Effector memory CD8-positive, alpha-beta T cell (primary cell): ENCODE results near the gene ZFAND2A.
"Not testable (repeated sequence)": the region's sequence is repeated elsewhere in the genome, so short reads cannot be mapped to it uniquely, and the experiment has no call there.

Experiments used
- ATAC-seq: fragments of 150-1000 bp; cut with Tn5 transposase; replicated peaks from 2 replicates; pipeline ENCODE4 v1.10.0; 2021; ENCODE audit warnings: mild to moderate bottlenecking, moderate library complexity
- DNase-seq, 3 experiments: peaks; one replicate each; pipeline ENCODE4 v3.0.0; 2021
- H3K27ac Mint-ChIP-seq, 2 donors: one replicate each; pipeline ENCODE4 v1.8.0; 2022; ENCODE audit warnings: mild to moderate bottlenecking in 2 of 2, mixed read lengths in 2 of 2, moderate library complexity in 2 of 2
- H3K27me3 Mint-ChIP-seq, 2 donors: one replicate each; pipeline ENCODE4 v1.8.0; 2022; ENCODE audit warnings: mixed read lengths in 2 of 2
- H3K36me3 Mint-ChIP-seq: one replicate; pipeline ENCODE4 v1.8.0; 2022; ENCODE audit warnings: mild to moderate bottlenecking, moderate library complexity, mixed read lengths; ENCODE audit not compliant: insufficient read depth
- H3K4me1 Mint-ChIP-seq, 2 donors: one replicate each; pipeline ENCODE4 v1.8.0; 2022; ENCODE audit warnings: low read depth in 2 of 2, mixed read lengths in 2 of 2
- H3K4me3 Mint-ChIP-seq, 2 donors: one replicate each; pipeline ENCODE4 v1.8.0; 2022; ENCODE audit warnings: mild to moderate bottlenecking in 2 of 2, mixed read lengths in 2 of 2, moderate library complexity in 2 of 2
- H3K9me3 Mint-ChIP-seq, 2 donors: one replicate each; pipeline ENCODE4 v1.8.0; 2022; ENCODE audit warnings: mixed read lengths in 2 of 2

Gene ZFAND2A

GRCh38 chr7:1170741-1171501 lies 10.9 kb upstream of the ZFAND2A start:
- DNase-seq (no peak), ATAC-seq (no peak)
- peaks cover 10% of the 10 kb centered on the region for H3K36me3 Mint-ChIP-seq
- no peak overlapping the region for H3K27ac Mint-ChIP-seq
- no peak overlapping the region for H3K4me3 Mint-ChIP-seq
- peaks cover 10% of the 10 kb centered on the region in 2 donors for H3K4me1 Mint-ChIP-seq
- no peaks in the 10 kb centered on the region for H3K9me3 Mint-ChIP-seq
- H3K27me3 Mint-ChIP-seq = no peaks in the 10 kb centered on the region

- Mint-ChIP-seq H3K36me3 (peaks cover 16% of the 10 kb centered on the region), H3K27me3 (no peaks in the 10 kb centered on the region), H3K4me3 (peak overlapping the region; percentile 78 to 82), H3K4me1 (peaks cover 10% of the 10 kb centered on the region in 2 donors), H3K27ac (peak overlapping the region; percentile 81 to 85), H3K9me3 (no peaks in the 10 kb centered on the region)
- DNase-seq (peak; percentile 88 to 94 (median 91)), ATAC-seq (peak; percentile 100)
These were observed 9.7 kb upstream of the ZFAND2A start for GRCh38 chr7:1169409-1170368.

GRCh38 chr7:1168422-1168821 lies 8.4 kb upstream of the ZFAND2A start:
- Mint-ChIP-seq H3K9me3 (no peaks in the 10 kb centered on the region), H3K27ac (peak overlapping the region in 1 of 2 donors; percentile 85), H3K4me1 (peaks cover 10% of the 10 kb centered on the region in 2 donors), H3K27me3 (no peaks in the 10 kb centered on the region), H3K36me3 (peaks cover 17% of the 10 kb centered on the region), H3K4me3 (no peak overlapping the region)
- DNase-seq = no peak
- ATAC-seq = no peak

- Mint-ChIP-seq H3K36me3 (peaks cover 16% of the 10 kb centered on the region), H3K27ac (no peak overlapping the region), H3K4me3 (no peak overlapping the region), H3K27me3 (no peaks in the 10 kb centered on the region), H3K9me3 (no peaks in the 10 kb centered on the region), H3K4me1 (peaks cover 9 to 12% of the 10 kb centered on the region in 2 donors)
- DNase-seq = no peak
- no peak for ATAC-seq
These were observed 4.4 kb upstream of the ZFAND2A start for GRCh38 chr7:1164436-1164835.

- H3K4me3 Mint-ChIP-seq = no peak overlapping the region
- H3K36me3 Mint-ChIP-seq = peaks cover 16% of the 10 kb centered on the region
- peak overlapping the region; percentile 12 to 28 for H3K27ac Mint-ChIP-seq
- H3K4me1 Mint-ChIP-seq = peaks cover 14 to 17% of the 10 kb centered on the region in 2 donors
- DNase-seq = no peak
- no peaks in the 10 kb centered on the region for H3K9me3 Mint-ChIP-seq
- H3K27me3 Mint-ChIP-seq = no peaks in the 10 kb centered on the region
- ATAC-seq = no peak
These were observed 3.1 kb upstream of the ZFAND2A start for GRCh38 chr7:1163121-1163520.

GRCh38 chr7:1160670-1161021 lies 650 bp upstream of the ZFAND2A start:
- no peaks in the 10 kb centered on the region for H3K9me3 Mint-ChIP-seq
- ATAC-seq = no peak
- H3K36me3 Mint-ChIP-seq = peaks cover 30% of the 10 kb centered on the region
- DNase-seq = no peak
- no peaks in the 10 kb centered on the region for H3K27me3 Mint-ChIP-seq
- H3K4me1 Mint-ChIP-seq = peaks cover 14 to 20% of the 10 kb centered on the region in 2 donors
- H3K4me3 Mint-ChIP-seq = peak overlapping the region; percentile 80 to 81
- H3K27ac Mint-ChIP-seq = peak overlapping the region; percentile 93

- Mint-ChIP-seq H3K4me1 (peaks cover 14 to 20% of the 10 kb centered on the region in 2 donors), H3K27ac (peak overlapping the region; percentile 83 to 94), H3K4me3 (peak overlapping the region; percentile 80 to 81), H3K36me3 (peaks cover 37% of the 10 kb centered on the region)
- not testable (repeated sequence) for DNase-seq, H3K27me3 Mint-ChIP-seq, ATAC-seq, H3K9me3 Mint-ChIP-seq
These were observed 765 bp downstream of the ZFAND2A start for GRCh38 chr7:1159231-1159630.

- no peaks in the 10 kb centered on the region for H3K9me3 Mint-ChIP-seq
- ATAC-seq (no peak), DNase-seq (no peak)
- peak overlapping the region; percentile 83 to 94 for H3K27ac Mint-ChIP-seq
- peaks cover 14 to 20% of the 10 kb centered on the region in 2 donors for H3K4me1 Mint-ChIP-seq
- peaks cover 43% of the 10 kb centered on the region for H3K36me3 Mint-ChIP-seq
- no peaks in the 10 kb centered on the region for H3K27me3 Mint-ChIP-seq
- peak overlapping the region; percentile 80 to 81 for H3K4me3 Mint-ChIP-seq
These were observed 1.5 kb downstream of the ZFAND2A start for GRCh38 chr7:1158203-1159126.

GRCh38 chr7:1156782-1157535 lies 3.0 kb downstream of the ZFAND2A start:
- H3K4me3 Mint-ChIP-seq = no peak overlapping the region
- ATAC-seq (no peak), DNase-seq (no peak)
- peaks cover 14 to 20% of the 10 kb centered on the region in 2 donors for H3K4me1 Mint-ChIP-seq
- H3K27ac Mint-ChIP-seq = no peak overlapping the region
- no peaks in the 10 kb centered on the region for H3K9me3 Mint-ChIP-seq
- H3K36me3 Mint-ChIP-seq = peaks cover 56% of the 10 kb centered on the region
- H3K27me3 Mint-ChIP-seq = no peaks in the 10 kb centered on the region

- H3K9me3 Mint-ChIP-seq, H3K4me3 Mint-ChIP-seq, H3K27me3 Mint-ChIP-seq, DNase-seq, ATAC-seq, H3K27ac Mint-ChIP-seq: not testable (repeated sequence)
- Mint-ChIP-seq H3K4me1 (peaks cover 13 to 18% of the 10 kb centered on the region in 2 donors), H3K36me3 (peaks cover 65% of the 10 kb centered on the region)
These were observed 3.9 kb downstream of the ZFAND2A start for GRCh38 chr7:1155818-1156781.

- Mint-ChIP-seq H3K9me3 (no peaks in the 10 kb centered on the region), H3K4me1 (peaks cover 6 to 10% of the 10 kb centered on the region in 2 donors), H3K4me3 (no peak overlapping the region), H3K27me3 (no peaks in the 10 kb centered on the region), H3K36me3 (peaks cover 73% of the 10 kb centered on the region), H3K27ac (peak overlapping the region in 1 of 2 donors; percentile 83)
- ATAC-seq (no peak), DNase-seq (no peak)
These were observed 5.7 kb downstream of the ZFAND2A start for GRCh38 chr7:1154172-1154739.
